CMK (cell line): ENCODE results near the gene KCNJ11.

Experiments
- DNase-seq: peaks from one replicate; pipeline ENCODE4 v3.0.0-alpha.2; 2010; ENCODE audit warnings: low read depth

Gene KCNJ11

DNA sequence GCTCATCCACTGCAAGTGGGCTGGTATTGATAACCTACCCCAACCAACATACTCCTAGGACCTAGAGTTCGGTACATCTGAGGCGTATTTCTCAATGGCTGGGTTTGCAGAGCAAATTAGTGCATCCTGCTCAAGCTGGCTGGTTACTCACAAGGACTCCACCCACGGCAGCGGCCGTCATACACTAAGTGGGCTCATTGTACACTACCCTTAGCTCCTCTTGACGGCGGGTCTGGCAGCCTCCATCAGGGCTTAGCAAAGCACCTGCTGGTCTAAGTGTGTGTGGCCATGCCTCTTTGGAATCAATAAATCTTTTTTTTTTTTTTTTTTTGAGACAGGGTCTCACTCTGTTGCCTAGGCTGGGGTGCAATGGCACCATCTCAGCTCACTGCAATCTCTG is 20.2 kb upstream of the KCNJ11 start:
- no peak for DNase-seq

DNA sequence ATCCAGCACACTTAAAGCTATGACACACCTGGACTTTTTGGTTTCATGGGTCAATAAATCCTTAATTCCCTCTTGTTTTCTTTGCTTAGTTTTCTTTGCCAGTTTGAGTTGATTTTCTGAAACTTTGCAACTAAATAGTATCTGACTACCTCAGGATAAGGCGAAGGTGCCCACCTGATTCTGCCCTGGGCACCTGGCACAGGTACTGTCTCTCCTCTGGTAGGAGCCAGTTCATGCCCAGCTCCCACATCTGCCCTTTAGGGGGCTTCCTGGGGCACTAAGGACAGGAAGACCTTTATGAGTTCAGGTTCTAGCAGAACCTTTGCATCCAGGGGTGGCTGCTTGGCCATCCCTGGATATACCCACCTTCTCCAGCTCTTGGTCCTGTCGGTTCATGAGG is 19.6 kb upstream of the KCNJ11 start:
- DNase-seq = no peak

DNA sequence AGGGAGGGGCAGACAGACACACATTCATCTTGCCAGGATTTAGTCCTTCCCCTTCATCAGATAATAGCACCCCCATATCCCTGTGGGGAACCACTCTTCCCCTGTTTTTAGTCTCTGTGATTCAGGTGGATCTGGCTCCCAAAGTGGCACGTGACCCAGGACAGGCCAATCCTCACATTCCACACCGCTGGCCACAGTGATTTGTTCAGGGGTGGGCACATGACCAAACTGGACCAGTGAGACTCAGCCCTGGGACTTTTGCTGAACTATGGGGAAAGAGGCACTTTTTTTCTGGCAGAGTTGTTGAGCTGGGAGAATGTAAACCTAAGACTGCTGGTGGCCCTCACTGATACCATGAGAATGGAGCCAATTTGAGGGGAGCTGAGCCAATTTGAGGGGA is 19.1 kb upstream of the KCNJ11 start:
- DNase-seq = no peak

DNA sequence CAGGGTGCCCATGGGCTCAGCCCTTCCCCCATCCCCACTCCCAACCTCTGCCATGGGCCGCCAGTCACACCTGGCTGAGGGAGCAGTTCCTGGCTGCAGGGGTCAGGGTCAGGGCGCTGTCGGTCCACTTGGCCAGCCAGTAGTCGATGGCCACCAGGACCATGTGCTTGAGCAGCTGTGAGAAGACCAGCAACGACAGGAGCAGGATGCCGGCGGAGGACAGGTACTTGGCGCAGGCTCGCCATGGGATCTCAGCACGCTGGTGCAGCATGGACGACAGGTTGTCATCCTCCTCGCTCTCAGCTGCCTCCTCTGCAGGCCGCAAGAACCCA is 18.3 kb upstream of the KCNJ11 start:
- no peak for DNase-seq

DNA sequence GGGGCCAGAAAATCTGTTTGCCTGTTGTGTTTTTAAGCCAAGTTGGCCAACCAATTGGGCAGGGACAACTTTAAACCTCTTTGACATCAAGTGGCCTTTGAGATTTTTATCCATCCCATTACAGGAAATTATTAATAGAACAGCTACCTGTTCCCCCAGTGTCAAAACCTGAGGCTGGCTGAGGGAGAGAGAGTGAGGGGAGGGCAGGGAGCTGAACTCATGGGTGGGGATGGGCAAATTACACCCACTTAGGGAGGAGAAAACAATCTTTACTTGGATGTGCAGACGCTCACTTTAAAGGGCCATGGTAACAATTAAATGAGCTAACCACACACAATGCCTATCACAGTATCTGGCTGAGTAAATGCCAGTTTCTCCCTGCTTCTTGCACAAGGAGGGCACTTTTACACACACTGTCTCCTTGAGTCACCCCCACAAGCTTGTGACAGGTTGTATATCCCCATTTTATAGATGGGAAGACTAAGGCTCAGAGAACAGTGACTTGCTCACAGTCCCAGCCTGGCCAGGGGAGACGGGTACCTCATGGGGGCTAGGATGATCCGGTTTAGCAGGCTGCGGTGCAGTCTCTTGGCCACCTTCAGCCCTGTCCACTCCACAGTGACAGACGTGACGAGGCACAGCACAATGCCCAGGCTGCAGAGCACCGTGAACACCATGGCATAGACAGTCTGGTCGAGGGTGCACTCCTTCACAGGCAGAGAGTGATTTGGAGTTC is 17.8 kb upstream of the KCNJ11 start:
- no peak for DNase-seq

DNA sequence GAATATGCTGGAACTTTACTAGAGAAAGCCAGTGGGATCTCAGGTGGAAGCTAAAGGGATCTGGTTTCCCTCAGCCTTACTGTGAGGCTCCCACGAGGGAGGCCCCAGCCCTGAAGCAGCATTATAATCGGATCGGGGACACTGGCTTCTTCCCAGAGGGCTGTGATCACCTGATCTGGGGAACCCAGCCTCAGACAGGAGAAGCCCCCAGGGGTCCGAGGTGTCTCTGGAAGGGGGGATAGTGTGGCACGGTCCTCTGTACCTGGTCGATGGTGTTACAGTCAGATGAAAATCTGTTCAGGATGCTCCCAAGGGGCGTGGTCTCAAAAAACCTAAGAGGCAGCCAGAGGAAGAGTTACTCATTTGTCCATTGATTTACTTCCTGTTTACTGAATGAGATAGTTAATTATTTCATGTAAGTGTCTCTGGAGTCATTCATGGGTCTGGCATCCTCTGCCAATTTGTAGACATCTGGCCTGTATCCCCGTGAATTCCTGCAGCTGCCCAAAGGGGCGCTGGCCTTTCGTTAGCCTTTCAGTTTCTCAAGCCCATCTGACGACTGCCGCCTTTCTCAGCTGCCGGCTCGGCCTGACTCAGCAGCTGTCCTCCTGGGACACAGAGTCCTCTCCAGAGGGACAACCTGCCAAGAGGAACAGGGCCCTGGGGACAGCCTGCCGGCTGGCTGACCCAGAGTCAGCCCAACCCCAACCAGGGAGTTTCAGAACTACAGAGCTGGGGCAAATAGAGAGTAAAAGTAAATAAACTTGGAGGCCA is 17.0 kb upstream of the KCNJ11 start:
- DNase-seq = no peak

DNA sequence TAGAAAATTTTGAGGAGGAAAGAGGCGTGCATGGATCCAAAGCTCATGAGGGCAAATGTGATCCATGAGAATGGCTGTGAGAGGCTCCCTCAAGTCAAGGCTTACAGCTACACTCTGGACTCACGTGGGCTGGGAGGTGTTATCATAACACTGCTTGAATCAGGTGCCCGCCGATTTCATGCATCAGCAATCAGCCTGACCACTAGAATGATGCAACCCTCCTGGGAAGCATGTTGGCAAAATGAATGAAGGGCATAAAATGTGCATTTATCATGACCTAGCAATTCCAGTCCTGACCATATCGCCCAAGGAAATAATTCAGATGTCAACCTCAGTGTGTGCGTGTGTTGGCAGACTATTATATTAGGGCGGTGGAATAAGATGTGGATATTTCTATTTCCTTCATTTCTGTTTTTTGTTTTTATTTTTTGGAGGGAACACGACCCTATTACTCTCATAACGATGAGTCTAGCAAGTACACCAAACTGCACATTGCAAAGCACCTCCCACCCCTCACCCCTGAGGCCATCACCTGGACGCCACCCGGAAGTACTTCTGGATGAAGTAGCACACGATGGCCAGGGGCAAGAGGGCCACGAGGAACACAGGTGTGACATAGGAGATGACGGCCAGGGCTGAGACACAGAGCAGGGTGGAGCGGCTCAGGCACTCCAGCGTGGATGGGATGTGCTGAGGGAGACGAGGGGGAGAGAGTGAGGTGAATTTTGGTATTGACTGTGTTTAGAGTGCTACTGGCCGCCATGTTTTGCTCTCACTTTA is 15.7 kb upstream of the KCNJ11 start:
- no peak for DNase-seq

DNA sequence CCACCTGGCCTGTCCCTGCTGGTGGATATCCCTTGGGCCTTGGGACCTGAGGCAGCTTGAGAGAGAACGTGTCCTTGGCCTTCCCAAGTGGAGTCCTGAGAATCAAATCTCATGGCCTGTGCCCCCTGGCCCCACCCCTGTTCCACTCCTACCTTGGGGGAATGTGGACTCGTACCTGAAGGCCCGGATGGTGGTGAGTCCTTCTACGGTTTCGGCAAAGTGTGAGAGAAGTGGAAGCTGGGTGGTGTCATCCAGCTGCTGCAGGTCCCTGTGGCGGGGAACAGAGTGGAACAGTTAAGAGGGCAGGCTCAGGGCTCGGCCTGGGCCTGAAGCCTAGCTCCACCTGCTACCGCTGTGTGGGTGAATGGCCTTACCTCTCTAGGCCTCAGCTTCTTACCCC is 14.0 kb upstream of the KCNJ11 start:
- no peak for DNase-seq

DNA sequence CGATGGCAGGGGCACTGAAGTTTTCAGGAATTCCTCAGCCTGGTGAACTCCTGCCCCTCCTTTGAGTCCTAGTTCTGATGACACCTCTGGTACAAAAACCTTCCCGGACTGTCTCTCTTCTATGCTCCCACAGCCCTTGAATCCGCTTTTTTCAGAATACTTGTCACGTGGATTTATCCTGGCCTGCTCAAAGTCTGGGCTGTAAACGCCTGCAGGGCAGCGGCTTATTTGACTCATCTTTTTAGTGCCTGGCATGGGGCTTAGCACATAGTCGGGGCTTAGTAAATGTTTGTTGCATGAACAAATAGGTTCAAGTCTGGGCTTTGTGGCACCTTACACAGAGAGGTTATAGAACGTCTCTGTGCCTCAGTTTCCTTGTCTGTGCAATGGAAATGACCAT is 13.4 kb upstream of the KCNJ11 start:
- DNase-seq = no peak

DNA sequence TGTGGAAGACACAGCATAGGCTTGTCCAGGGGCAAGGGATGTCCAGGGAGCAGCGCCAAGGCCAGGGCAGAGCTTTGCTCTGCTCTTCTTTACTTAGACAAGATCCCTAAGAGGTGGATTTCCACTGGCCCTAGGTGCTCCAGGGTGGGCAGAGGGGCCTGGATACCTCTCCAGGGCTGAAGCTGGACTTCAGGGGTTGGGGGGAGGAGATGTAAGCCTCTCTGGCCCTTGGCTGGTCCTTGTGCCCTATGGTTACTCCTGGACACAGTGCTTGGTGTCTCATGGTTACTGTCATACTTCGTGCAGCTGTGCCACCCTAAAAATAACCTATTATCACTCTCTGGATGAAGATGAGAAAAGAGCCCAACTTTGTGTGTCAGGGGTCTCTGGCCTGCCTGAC is 12.9 kb upstream of the KCNJ11 start:
- DNase-seq = no peak

DNA sequence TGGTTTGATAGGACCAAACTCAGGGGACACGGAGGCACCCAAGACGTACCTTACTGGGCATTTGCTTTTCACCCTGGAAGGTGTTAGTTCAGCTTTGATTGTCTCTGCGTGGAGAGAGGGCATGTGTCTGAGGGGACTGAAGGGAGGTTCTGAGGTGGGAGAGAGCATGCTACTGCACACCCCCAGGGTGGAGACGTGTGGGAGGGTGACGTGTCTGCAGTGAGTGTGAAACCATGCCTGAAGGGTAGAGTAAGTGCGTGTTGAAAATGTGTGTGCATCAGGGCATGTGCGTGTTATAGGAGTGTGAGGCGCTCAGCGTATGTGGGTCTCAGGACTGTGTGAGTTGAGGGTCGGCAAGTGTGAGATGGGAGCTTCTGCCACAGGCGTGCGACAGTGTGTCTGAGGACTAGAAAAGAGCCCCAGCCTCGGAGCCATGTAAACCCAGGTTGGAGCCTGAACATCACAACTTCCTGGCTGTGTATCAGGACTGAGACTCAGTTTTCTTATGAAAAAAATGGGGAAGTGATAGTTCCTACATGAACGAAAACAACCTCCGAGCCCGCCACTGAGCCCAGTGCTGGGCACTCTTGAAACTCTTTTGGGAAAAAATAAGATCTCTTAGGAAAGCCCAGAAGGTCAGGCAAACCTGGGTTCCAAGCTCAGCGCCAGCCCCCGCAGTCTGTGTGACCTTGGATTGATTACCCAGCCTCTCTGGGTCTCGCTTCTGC is 11.8 kb upstream of the KCNJ11 start:
- DNase-seq = no peak

DNA sequence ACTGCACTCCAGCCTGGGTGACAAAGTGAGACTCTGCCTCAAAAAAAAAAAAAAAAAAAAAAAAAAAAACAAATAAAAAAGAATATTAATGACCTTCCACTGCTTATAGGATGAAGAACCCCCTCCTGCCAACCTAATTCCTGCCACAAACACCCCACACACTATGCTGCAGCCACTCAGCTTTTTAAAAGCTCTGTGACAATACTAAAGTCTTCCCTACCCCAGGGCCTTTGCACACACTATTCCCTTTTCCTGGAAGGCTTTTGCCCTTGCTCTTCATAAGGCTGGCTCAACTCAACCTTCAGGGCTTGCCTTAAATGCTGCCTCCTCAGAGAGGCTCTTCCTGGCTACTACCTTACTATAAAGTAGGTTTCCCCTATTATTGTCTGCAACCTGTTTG is 10.8 kb upstream of the KCNJ11 start:
- no peak for DNase-seq

DNA sequence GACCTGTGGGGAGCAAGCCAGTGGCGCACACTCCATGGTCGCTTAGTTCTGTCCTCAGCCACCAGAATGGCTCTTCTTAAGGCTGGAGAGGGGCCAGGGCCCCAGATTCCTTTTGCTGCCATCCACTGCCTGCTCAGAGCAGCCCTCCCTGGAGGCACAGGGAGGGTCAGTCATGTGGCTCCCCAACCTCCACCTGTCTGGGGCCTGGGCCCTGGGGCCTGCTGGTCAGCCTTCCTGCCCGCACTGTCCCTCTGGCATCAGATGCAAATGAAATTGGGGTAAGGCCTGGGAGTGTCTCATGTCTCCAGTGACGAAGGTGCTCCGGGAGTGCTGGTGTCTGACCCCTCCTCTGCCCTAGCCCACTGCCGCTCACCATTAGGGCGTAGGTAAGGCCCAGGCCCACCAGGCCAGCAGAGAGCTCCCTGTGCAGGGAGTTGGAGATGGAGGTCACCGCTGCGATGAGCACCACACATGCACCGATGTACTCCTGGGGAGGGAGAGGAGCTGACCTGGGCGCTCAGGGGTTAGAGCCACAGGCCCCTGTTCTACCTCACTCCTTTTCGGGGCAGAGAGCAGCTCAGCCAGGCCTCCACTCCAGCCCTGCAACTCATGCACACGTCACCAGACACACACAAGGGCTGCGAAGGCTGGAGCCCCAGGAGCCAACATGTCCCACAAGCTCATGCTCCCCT is 9.0 kb upstream of the KCNJ11 start:
- no peak for DNase-seq

DNA sequence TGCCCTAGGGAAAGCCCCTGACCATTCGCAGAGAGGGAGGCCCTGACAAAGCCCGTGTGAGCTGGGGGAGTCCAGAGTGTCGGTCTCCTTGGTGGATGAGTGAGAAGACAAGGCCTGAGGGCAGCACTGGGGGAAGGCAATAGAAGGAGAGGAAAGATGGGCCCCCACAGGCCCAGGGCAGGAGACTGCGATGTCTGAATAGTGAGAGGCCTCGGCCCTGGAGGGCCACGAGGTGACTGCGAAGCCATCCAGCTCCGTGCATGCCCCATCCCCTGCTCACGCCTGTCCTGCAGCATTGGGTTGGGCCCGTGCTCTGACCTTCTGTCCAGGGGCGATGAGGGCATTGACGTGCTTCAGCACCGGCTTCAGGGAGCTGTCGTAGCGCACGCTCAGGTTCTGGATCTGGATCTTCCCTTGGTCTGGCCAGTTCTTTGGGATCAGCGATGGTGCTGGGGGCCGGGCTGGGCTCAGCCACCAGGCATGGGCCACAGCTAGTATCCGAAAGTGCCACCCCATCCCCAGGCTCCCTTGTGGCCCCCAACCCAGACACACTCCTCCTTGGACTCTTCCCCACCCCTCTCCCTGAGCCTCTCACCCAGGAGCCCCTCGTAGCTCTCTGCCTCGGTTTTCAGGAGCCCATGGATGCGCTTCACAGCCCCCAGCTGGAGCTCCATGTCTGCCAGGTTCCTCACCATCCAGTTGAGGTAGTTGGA is 8.3 kb upstream of the KCNJ11 start:
- DNase-seq = no peak

DNA sequence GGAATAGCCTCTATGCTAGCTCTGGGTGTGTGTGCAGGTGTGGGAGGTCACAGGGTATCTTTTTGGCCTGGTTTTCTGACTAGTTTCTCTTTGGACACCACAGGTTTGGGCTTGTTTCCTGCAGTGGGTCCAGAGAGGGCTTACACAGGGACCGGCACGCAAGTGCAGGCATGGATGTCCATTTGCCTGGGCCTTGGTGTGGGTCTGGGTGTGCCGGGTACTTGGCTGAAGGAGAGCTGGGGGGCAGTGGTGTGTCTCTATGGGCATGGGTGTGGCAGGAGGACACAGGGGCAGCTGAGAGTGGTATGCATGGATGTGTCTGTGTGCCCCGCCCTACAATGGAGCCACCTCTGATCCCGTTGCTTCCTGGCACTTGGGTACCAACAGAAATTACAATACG is 7.5 kb upstream of the KCNJ11 start:
- DNase-seq = no peak

DNA sequence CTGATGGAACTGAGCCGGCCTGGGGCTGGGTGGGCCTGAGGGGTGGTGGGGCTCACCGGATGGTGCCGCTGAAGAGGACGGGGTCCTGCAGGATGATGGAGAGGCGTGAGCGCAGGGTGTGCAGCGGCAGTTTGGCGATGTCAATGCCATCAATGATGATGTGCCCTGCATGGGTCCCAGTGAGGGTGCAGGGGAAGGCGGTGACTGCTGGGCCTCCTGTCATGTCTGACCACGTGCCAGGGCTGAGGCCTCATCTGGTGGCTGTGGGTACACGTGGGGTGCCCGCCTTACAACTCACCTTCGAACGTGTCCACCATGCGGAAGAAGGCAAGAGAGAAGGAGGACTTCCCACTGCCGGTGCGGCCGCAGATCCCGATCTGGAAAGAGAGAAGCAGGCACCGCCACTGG is 7.1 kb upstream of the KCNJ11 start:
- no peak for DNase-seq

DNA sequence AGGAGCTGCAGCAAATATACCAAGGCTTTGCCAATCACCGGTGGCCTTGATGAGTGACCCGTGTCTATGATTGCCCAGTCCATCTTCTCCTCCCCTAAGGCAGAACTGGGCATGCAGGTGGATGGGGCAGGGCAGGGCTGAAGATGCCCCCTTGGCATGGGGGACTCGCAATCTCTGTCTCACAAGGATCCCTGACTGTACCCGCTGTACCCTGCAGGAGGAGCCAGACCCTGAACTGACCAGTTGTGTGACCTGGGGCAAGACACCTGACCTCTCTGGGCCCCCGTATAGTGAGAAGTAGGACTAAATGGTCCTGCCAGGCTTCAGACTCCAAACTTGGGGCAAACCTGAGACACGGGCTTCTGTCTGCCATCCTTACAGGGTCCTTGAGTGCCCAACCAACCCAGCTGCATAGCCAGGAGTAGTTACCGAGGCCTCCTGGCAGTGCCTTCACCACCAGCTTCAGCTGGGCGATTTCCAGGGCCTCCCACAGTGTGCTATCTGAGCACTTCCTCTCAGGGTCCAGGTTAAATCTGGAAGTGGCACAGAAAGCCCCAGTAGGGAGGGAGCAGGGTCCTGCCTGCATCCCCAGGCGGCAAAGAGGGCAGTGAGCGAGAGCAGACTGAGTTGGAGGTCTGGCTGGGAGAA is 6.4 kb upstream of the KCNJ11 start:
- no peak for DNase-seq

DNA sequence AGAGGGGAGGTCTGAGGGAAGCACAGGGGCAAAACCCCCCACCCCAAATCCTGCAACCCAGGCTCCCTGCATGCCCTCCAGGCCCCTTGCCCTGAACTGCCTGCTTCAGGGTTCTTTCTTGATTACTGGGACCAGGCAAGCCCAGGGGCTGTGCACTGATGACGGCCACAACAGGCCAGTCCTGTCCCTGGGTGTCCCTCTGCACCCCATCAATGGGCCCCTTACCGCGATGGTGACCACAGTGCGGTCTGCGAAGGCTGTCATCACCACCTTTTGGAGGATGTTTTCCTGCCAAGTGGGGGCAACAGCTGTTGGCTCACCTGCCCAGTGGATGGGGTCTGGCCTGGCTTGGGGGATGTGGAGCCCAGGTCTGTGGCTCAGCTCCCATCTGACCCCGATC is 5.0 kb upstream of the KCNJ11 start:
- DNase-seq = no peak

DNA sequence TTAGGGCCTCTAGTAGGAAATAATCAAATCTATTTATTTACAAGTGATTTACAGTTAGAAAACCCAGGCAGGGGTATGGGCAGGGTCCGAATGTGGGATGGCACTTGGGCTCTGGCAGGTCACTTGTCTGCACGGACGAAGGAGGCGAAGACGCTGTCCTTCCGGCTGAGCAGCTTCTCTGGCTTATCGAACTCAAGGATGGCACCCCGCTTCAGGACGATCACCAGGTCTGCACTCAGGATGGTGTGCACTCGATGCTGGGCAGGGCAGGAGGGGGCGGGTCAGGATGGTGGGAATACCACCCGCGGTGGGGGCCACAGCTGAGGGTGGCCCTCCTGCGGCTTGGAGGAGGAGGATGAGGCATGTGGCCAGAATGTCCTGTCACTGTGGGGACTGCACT is 4.4 kb upstream of the KCNJ11 start:
- no peak for DNase-seq

DNA sequence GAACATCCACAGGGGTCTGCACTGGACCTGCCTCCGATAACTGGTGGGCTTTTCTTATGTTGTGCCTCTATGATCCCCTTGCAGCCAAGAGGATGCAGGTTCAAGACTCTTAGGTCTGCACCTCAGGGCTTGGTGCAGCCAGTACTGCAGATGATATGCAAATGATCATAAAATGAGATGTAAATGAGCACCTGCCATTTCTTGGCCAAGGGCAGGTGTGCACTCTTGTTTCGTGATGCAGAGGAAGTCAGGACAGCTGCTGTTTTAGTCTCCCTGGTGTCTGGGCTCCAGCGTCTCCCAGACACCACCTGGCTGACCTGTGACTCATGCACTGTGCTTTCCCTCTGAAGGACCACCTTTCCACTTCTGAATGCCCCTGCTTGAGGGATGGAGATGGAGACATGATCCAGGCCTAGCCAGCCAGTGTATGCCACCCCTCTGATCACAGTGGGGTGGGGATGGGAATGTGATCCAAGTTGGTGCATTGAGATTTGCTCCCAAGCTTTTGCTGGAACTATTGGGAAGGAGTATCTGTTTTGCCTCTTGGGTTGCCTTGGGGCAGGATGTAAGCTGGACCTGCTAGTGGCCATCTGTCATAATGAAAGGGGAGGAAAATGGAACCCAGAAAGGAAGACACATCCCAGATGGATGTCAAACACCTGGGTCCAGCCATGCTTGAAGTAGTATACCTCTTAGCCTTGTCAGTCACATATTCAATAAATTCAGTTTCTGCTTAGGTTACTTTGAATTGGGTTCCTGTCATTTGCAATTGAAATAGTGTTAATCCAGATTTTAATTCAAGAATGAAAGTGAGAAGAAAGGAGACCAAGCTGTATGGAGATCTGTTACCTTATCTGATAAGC is 3.3 kb upstream of the KCNJ11 start:
- no peak for DNase-seq
